Measurements from ENCODE around the gene SF3B4. TPM values are rescaled to one million over a fixed set of nuclear protein-coding genes. Genes with fewer than 3 reads are reported as not detected.

Gene SF3B4
- total RNA-seq, 1 experiment from 2014 or later = 103 TPM

- no peak overlapping the region for H3K27ac Mint-ChIP-seq (ENCODE audit: unreplicated experiment)
- Histone ChIP-seq H3K36me3 (ENCODE audit: control insufficient read depth, insufficient read depth, low read length) (no peaks in the 10 kb centered on the region), H3K4me3 (ENCODE audit: low read depth, low read length) (no peak overlapping the region), H3K4me1 (peaks cover 29% of the 10 kb centered on the region), H3K9me3 (no peaks in the 10 kb centered on the region), H3K27me3 (replicated peaks; ENCODE audit: control insufficient read depth, insufficient read depth, low read length) (no peaks in the 10 kb centered on the region)
- no TSS peak for BruUV-seq (replicated peaks)
- no peaks in the 10 kb centered on the region for H3K27me3 Mint-ChIP-seq (ENCODE audit: insufficient read depth, unreplicated experiment)
- peaks cover 29% of the 10 kb centered on the region for H3K4me1 Mint-ChIP-seq (ENCODE audit: low read depth, unreplicated experiment)
- H3K4me3 Mint-ChIP-seq (ENCODE audit: unreplicated experiment) = no peak overlapping the region
- ChIA-PET POLR2A (no interaction called here), CTCF (no interaction called here)
- DNase-seq = no peak
- TF ChIP-seq, protein P1, sequence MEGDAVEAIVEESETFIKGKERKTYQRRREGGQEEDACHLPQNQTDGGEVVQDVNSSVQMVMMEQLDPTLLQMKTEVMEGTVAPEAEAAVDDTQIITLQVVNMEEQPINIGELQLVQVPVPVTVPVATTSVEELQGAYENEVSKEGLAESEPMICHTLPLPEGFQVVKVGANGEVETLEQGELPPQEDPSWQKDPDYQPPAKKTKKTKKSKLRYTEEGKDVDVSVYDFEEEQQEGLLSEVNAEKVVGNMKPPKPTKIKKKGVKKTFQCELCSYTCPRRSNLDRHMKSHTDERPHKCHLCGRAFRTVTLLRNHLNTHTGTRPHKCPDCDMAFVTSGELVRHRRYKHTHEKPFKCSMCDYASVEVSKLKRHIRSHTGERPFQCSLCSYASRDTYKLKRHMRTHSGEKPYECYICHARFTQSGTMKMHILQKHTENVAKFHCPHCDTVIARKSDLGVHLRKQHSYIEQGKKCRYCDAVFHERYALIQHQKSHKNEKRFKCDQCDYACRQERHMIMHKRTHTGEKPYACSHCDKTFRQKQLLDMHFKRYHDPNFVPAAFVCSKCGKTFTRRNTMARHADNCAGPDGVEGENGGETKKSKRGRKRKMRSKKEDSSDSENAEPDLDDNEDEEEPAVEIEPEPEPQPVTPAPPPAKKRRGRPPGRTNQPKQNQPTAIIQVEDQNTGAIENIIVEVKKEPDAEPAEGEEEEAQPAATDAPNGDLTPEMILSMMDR (IDR thresholded peaks at IDR 0.05; ENCODE audit: insufficient read depth in 1 of 2, low read depth in 1 of 2, low read length in 1 of 2, severe bottlenecking in 1 of 2, unreplicated experiment in 1 of 2) = no peak
- no peaks in the 10 kb centered on the region for H3K9me3 Mint-ChIP-seq (ENCODE audit: unreplicated experiment)
- H3K36me3 Mint-ChIP-seq (ENCODE audit: insufficient read depth, unreplicated experiment) = peaks cover 27% of the 10 kb centered on the region
- intact Hi-C loops (cut with micrococcal nuclease; ENCODE audit: unreplicated experiment) = no loop called here
Observed at GRCh38 chr1:149934356-149934755, 6.8 kb upstream of the SF3B4 start.

- Histone ChIP-seq H3K4me1 (peaks cover 29% of the 10 kb centered on the region), H3K36me3 (ENCODE audit: control insufficient read depth, insufficient read depth, low read length) (no peaks in the 10 kb centered on the region), H3K4me3 (ENCODE audit: low read depth, low read length) (no peak overlapping the region), H3K27me3 (replicated peaks; ENCODE audit: control insufficient read depth, insufficient read depth, low read length) (no peaks in the 10 kb centered on the region), H3K9me3 (no peaks in the 10 kb centered on the region)
- Mint-ChIP-seq H3K4me1 (ENCODE audit: low read depth, unreplicated experiment) (peaks cover 25% of the 10 kb centered on the region), H3K27me3 (ENCODE audit: insufficient read depth, unreplicated experiment) (no peaks in the 10 kb centered on the region), H3K4me3 (ENCODE audit: unreplicated experiment) (no peak overlapping the region), H3K9me3 (ENCODE audit: unreplicated experiment) (no peaks in the 10 kb centered on the region), H3K36me3 (ENCODE audit: insufficient read depth, unreplicated experiment) (peaks cover 25% of the 10 kb centered on the region), H3K27ac (ENCODE audit: unreplicated experiment) (no peak overlapping the region)
- TF ChIP-seq, protein P1 (IDR thresholded peaks at IDR 0.05; ENCODE audit: insufficient read depth in 1 of 2, low read depth in 1 of 2, low read length in 1 of 2, severe bottlenecking in 1 of 2, unreplicated experiment in 1 of 2) = no peak
- BruUV-seq (replicated peaks) = no TSS peak
- DNase-seq = no peak
- ChIA-PET CTCF (no interaction called here), POLR2A (no interaction called here)
- intact Hi-C loops (cut with micrococcal nuclease; ENCODE audit: unreplicated experiment) = no loop called here
Observed at GRCh38 chr1:149933208-149933607, 5.6 kb upstream of the SF3B4 start.

DNA sequence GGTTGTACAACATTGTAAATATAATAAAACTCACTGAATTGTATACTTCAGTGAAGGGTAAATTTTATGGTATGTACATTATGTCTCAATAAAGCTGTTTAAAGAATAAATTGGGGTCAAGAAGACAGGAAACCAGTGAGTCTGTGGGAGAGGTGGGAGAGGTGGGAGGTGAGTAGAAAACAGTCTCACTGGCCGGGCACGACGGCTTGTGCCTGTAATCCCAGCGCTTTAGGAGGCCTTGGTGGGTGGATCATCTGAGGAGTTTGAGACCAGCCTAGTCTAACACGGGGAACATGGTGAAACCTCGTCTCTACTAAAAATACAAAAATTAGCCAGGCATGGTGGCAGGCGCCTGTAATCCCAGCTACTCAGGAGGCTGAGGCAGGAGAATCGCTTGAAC lies 4.9 kb upstream of the SF3B4 start:
- Mint-ChIP-seq H3K9me3 (ENCODE audit: unreplicated experiment) (no peaks in the 10 kb centered on the region), H3K4me1 (ENCODE audit: low read depth, unreplicated experiment) (peaks cover 22% of the 10 kb centered on the region), H3K27ac (ENCODE audit: unreplicated experiment) (no peak overlapping the region), H3K4me3 (ENCODE audit: unreplicated experiment) (no peak overlapping the region), H3K27me3 (ENCODE audit: insufficient read depth, unreplicated experiment) (no peaks in the 10 kb centered on the region), H3K36me3 (ENCODE audit: insufficient read depth, unreplicated experiment) (peaks cover 29% of the 10 kb centered on the region)
- no peaks in the 10 kb centered on the region for H3K27me3 ChIP-seq (replicated peaks; ENCODE audit: control insufficient read depth, insufficient read depth, low read length)
- TF ChIP-seq, protein P1 (IDR thresholded peaks at IDR 0.05; ENCODE audit: insufficient read depth in 1 of 2, low read depth in 1 of 2, low read length in 1 of 2, severe bottlenecking in 1 of 2, unreplicated experiment in 1 of 2) = no peak
- BruUV-seq (replicated peaks) = no TSS peak
- peaks cover 22% of the 10 kb centered on the region for H3K4me1 ChIP-seq
- DNase-seq = no peak
- H3K4me3 ChIP-seq (ENCODE audit: low read depth, low read length) = no peak overlapping the region
- no peaks in the 10 kb centered on the region for H3K9me3 ChIP-seq
- ChIA-PET POLR2A (interaction anchor here (1.2 kb wide), 1 partner anchor 33 kb away, joined by 4 read pairs; the partner anchor contains the start of gene BOLA1), CTCF (no interaction called here)
- intact Hi-C loops (cut with micrococcal nuclease; ENCODE audit: unreplicated experiment) = no loop called here
- H3K36me3 ChIP-seq (ENCODE audit: control insufficient read depth, insufficient read depth, low read length) = no peaks in the 10 kb centered on the region
